ENCODE measurements around the gene GINS2.

Gene GINS2

GRCh38 chr16:85688586-85689284 lies at the start of gene GINS2:
TSS of gene GINS2 (minus strand) at chr16:85688954. CDS start at chr16:85688898, 56 bp downstream.
- peak; percentile 96 for DNase-seq (ENCODE audit: low read depth, low spot score)

- no peak for DNase-seq (ENCODE audit: low read depth, low spot score)
Observed at GRCh38 chr16:85736921-85737320, 48.2 kb upstream of the GINS2 start.

GRCh38 chr16:85735946-85736345 lies 47.2 kb upstream of the GINS2 start:
- DNase-seq (ENCODE audit: low read depth, low spot score), result no peak

- DNase-seq (ENCODE audit: low read depth, low spot score), result no peak
Observed at GRCh38 chr16:85735225-85735635, 46.5 kb upstream of the GINS2 start.

GRCh38 chr16:85734311-85735017 lies 45.7 kb upstream of the GINS2 start:
- DNase-seq (ENCODE audit: low read depth, low spot score), result no peak

- peak; percentile 50 for DNase-seq (ENCODE audit: low read depth, low spot score)
Observed at GRCh38 chr16:85733839-85734170, 45.1 kb upstream of the GINS2 start.

GRCh38 chr16:85733155-85733838 lies 44.5 kb upstream of the GINS2 start:
- DNase-seq (ENCODE audit: low read depth, low spot score), result no peak

GRCh38 chr16:85731179-85731578 lies 42.4 kb upstream of the GINS2 start:
- DNase-seq (ENCODE audit: low read depth, low spot score), result no peak

- no peak for DNase-seq (ENCODE audit: low read depth, low spot score)
Observed at GRCh38 chr16:85730186-85730465, 41.4 kb upstream of the GINS2 start.

GRCh38 chr16:85729452-85730185 lies 40.9 kb upstream of the GINS2 start:
- no peak for DNase-seq (ENCODE audit: low read depth, low spot score)

- no peak for DNase-seq (ENCODE audit: low read depth, low spot score)
Observed at GRCh38 chr16:85728879-85729278, 40.1 kb upstream of the GINS2 start.

GRCh38 chr16:85724936-85725335 lies 36.2 kb upstream of the GINS2 start:
- DNase-seq (ENCODE audit: low read depth, low spot score), result no peak

- DNase-seq (ENCODE audit: low read depth, low spot score), result no peak
Observed at GRCh38 chr16:85724126-85724879, 35.5 kb upstream of the GINS2 start.

- DNase-seq (ENCODE audit: low read depth, low spot score), result no peak
Observed at GRCh38 chr16:85722128-85722893, 33.6 kb upstream of the GINS2 start.

- peak; percentile 62 for DNase-seq (ENCODE audit: low read depth, low spot score)
Observed at GRCh38 chr16:85720302-85720637, 31.5 kb upstream of the GINS2 start.

- DNase-seq (ENCODE audit: low read depth, low spot score), result no peak
Observed at GRCh38 chr16:85719605-85720301, 31.0 kb upstream of the GINS2 start.

- DNase-seq (ENCODE audit: low read depth, low spot score), result peak; percentile 28
Observed at GRCh38 chr16:85718682-85719081, 29.9 kb upstream of the GINS2 start.

- no peak for DNase-seq (ENCODE audit: low read depth, low spot score)
Observed at GRCh38 chr16:85718153-85718477, 29.4 kb upstream of the GINS2 start.

- peak; percentile 76 for DNase-seq (ENCODE audit: low read depth, low spot score)
Observed at GRCh38 chr16:85717393-85718152, 28.8 kb upstream of the GINS2 start.

GRCh38 chr16:85716680-85717038 lies 27.9 kb upstream of the GINS2 start:
- DNase-seq (ENCODE audit: low read depth, low spot score), result no peak

All from astrocyte of the hippocampus (primary cell).